Measurements from ENCODE around the gene C5orf58. TPM values are rescaled to one million over a fixed set of nuclear protein-coding genes. Genes with fewer than 3 reads are reported as not detected.

Gene C5orf58
- not detected in 2 replicates for total RNA-seq (2014; rRNA removed; shearing (Covaris generic))

- DNase-seq (ENCODE audit: low spot score), result no peak
These were observed at the start of gene C5orf58 for GRCh38 chr5:170232786-170233185. Gene C5orf58, plus strand, starts transcription at chr5:170232985. Its CDS starts 1,992 bp downstream, at chr5:170234977.

- DNase-seq (ENCODE audit: low spot score), result peak; percentile 73
These were observed 48.7 kb upstream of the C5orf58 start for GRCh38 chr5:170183816-170184687.

- no peak for DNase-seq (ENCODE audit: low spot score)
These were observed 48.0 kb upstream of the C5orf58 start for GRCh38 chr5:170184737-170185136.

GRCh38 chr5:170186156-170186555, 46.6 kb upstream of the C5orf58 start:
- no peak for DNase-seq (ENCODE audit: low spot score)

GRCh38 chr5:170186856-170187255, 45.9 kb upstream of the C5orf58 start:
- no peak for DNase-seq (ENCODE audit: low spot score)

- no peak for DNase-seq (ENCODE audit: low spot score)
These were observed 42.2 kb upstream of the C5orf58 start for GRCh38 chr5:170190436-170191134.

- DNase-seq (ENCODE audit: low spot score), result no peak
These were observed 40.0 kb upstream of the C5orf58 start for GRCh38 chr5:170192829-170193228.

GRCh38 chr5:170195961-170196360, 36.8 kb upstream of the C5orf58 start:
- DNase-seq (ENCODE audit: low spot score), result no peak

GRCh38 chr5:170200876-170201275, 31.9 kb upstream of the C5orf58 start:
- peak; percentile 30 for DNase-seq (ENCODE audit: low spot score)

- no peak for DNase-seq (ENCODE audit: low spot score)
These were observed 31.5 kb upstream of the C5orf58 start for GRCh38 chr5:170201311-170201710.

- no peak for DNase-seq (ENCODE audit: low spot score)
These were observed 30.7 kb upstream of the C5orf58 start for GRCh38 chr5:170202117-170202516.

GRCh38 chr5:170204202-170204601, 28.6 kb upstream of the C5orf58 start:
- no peak for DNase-seq (ENCODE audit: low spot score)

- DNase-seq (ENCODE audit: low spot score), result no peak
These were observed 26.6 kb upstream of the C5orf58 start for GRCh38 chr5:170206216-170206615.

- DNase-seq (ENCODE audit: low spot score), result no peak
These were observed 25.8 kb upstream of the C5orf58 start for GRCh38 chr5:170206958-170207357.

- peak; percentile 58 for DNase-seq (ENCODE audit: low spot score)
These were observed 21.0 kb upstream of the C5orf58 start for GRCh38 chr5:170211575-170212334.

- DNase-seq (ENCODE audit: low spot score), result peak; percentile 84
These were observed 16.4 kb upstream of the C5orf58 start for GRCh38 chr5:170216257-170216864.

GRCh38 chr5:170217831-170218230, 15.0 kb upstream of the C5orf58 start:
- no peak for DNase-seq (ENCODE audit: low spot score)

- DNase-seq (ENCODE audit: low spot score), result no peak
These were observed 14.1 kb upstream of the C5orf58 start for GRCh38 chr5:170218726-170219125.

- peak; percentile 96 for DNase-seq (ENCODE audit: low spot score)
These were observed 13.2 kb upstream of the C5orf58 start for GRCh38 chr5:170219615-170220014.

GRCh38 chr5:170220191-170220590, 12.6 kb upstream of the C5orf58 start:
- no peak for DNase-seq (ENCODE audit: low spot score)

- DNase-seq (ENCODE audit: low spot score), result no peak
These were observed 11.5 kb upstream of the C5orf58 start for GRCh38 chr5:170221327-170221741.

- DNase-seq (ENCODE audit: low spot score), result no peak
These were observed 9.4 kb upstream of the C5orf58 start for GRCh38 chr5:170223360-170223759.
